A549 (cell line): ENCODE results near the gene NSD1. TPM values are rescaled to one million over a fixed set of nuclear protein-coding genes. Genes with fewer than 3 reads are reported as not detected.
A peak's percentile ranks its signal among the peaks of the same experiment; 100 is the strongest.

Experiments
- ATAC-seq, 2 experiments: fragments of 200-7000 bp in 1 of 2; fragments of >200 bp in 1 of 2; cut with Nextera tagmentation in 1 of 2; cut with Tn5 transposase in 1 of 2; 3 replicates each; pipeline versions ENCODE4 v1.8.0 to v1.9.1; 2018 to 2020; ENCODE audit warnings: mild to moderate bottlenecking in 1 of 2, moderate library complexity in 1 of 2
- CTCF ChIA-PET: fragments of 300-600 bp; sonication (Branson Sonifier 250); formaldehyde crosslinking; extraction: SDS; loops from one replicate; lab custom pipeline; 2021; ENCODE audit warnings: antibody characterized with exemption, inconsistent platforms; lab: Yijun Ruan, JAX
- POLR2A ChIA-PET: fragments of 350-600 bp; formaldehyde crosslinking; extraction: SDS; loops from one replicate; lab custom pipeline; 2021; ENCODE audit warnings: antibody characterized with exemption, inconsistent platforms; lab: Yijun Ruan, JAX
- DNase-seq, 2 experiments: peaks; one replicate each; pipeline versions ENCODE4 v3.0.0 to v3.0.0-alpha.2; 2011 to 2016; ENCODE audit warnings: low read depth in 1 of 2, low spot score in 1 of 2
- FAIRE-seq: peaks from 2 replicates; lab custom pipeline; 2011; peaks lifted over from hg19 to GRCh38; lab: Jason Lieb, UNC
- H3K27ac ChIP-seq, 2 experiments: fragments of >200 bp; sonication (Bioruptor Twin); formaldehyde crosslinking; 3 replicates each; pipeline ENCODE4 v1.5.1; 2016 to 2017
- H3K4me1 ChIP-seq: fragments of >200 bp; sonication (Bioruptor Twin); formaldehyde crosslinking; 3 replicates; pipeline ENCODE4 v1.6.1; 2016
- H3K4me2 ChIP-seq: fragments of >200 bp; sonication (Bioruptor Twin); formaldehyde crosslinking; 3 replicates; pipeline ENCODE4 v1.6.1; 2016
- H3K4me3 ChIP-seq: fragments of >200 bp; sonication (Bioruptor Twin); formaldehyde crosslinking; 3 replicates; pipeline ENCODE4 v1.5.1; 2016
- H3K9me3 ChIP-seq: fragments of >200 bp; sonication (Bioruptor Twin); formaldehyde crosslinking; 3 replicates; pipeline ENCODE4 v1.6.1; 2016
- BHLHE40 ChIP-seq: IDR thresholded peaks from 2 replicates; pipeline ENCODE4 v1.6.1; 2012; ENCODE audit warnings: low read depth, low read length, inconsistent platforms
- CHD2 ChIP-seq: fragments of 150-350 bp; IDR thresholded peaks from 2 replicates; pipeline ENCODE4 v1.6.1; 2014; ENCODE audit warnings: low read length; ENCODE audit not compliant: partially characterized antibody
- CTCF ChIP-seq: fragments of >200 bp; sonication (Bioruptor Twin); formaldehyde crosslinking; IDR thresholded peaks from 3 replicates; pipeline ENCODE4 v1.5.1; 2016
- EHMT2 ChIP-seq: fragments of 200-600 bp; sonication (generic); IDR thresholded peaks from 2 replicates; pipeline ENCODE4 v1.6.1; 2016; ENCODE audit warnings: antibody characterized with exemption, low read depth, mild to moderate bottlenecking, moderate library complexity
- ELK1 ChIP-seq: fragments of 150-350 bp; IDR thresholded peaks from 2 replicates; pipeline ENCODE4 v1.6.1; 2014; ENCODE audit warnings: low read depth, mild to moderate bottlenecking, low read length
- EP300 ChIP-seq, 2 experiments: fragments of >200 bp; sonication (Bioruptor Twin); formaldehyde crosslinking; IDR thresholded peaks; 2 replicates in 1 of 2; 3 replicates in 1 of 2; pipeline ENCODE4 v1.6.1; 2016 to 2017
- HDAC2 ChIP-seq: fragments of 200-600 bp; sonication (generic); IDR thresholded peaks from 2 replicates; pipeline ENCODE4 v1.6.1; 2016
- HOXB5 ChIP-seq: fragments of 250-450 bp; sonication (Bioruptor Pico); IDR thresholded peaks from 2 replicates; pipeline ENCODE4 v1.5.0; 2020; ENCODE audit warnings: mild to moderate bottlenecking, moderate library complexity
- JUN ChIP-seq, 2 experiments: fragments of >200 bp; sonication (Bioruptor Twin); formaldehyde crosslinking; IDR thresholded peaks; 2 replicates in 1 of 2; 3 replicates in 1 of 2; pipeline ENCODE4 v1.6.1; 2016 to 2017
- JUNB ChIP-seq: fragments of >200 bp; sonication (Bioruptor Twin); formaldehyde crosslinking; IDR thresholded peaks from 2 replicates; pipeline ENCODE4 v1.6.1; 2016
- MAX ChIP-seq: IDR thresholded peaks from 2 replicates; pipeline ENCODE4 v1.6.1; 2012
- MAZ ChIP-seq: fragments of 150-350 bp; IDR thresholded peaks from 2 replicates; pipeline ENCODE4 v1.6.1; 2014; ENCODE audit warnings: antibody characterized with exemption, low read depth, low read length, borderline replicate concordance
- NR3C1 ChIP-seq: fragments of >200 bp; sonication (Bioruptor Twin); formaldehyde crosslinking; IDR thresholded peaks from 3 replicates; pipeline ENCODE4 v1.6.1; 2017
- PBX3 ChIP-seq: IDR thresholded peaks from 2 replicates; pipeline ENCODE4 v1.6.1; 2012
- PHF8 ChIP-seq: fragments of 200-600 bp; sonication (generic); IDR thresholded peaks from 2 replicates; pipeline ENCODE4 v1.6.1; 2016; ENCODE audit warnings: low read depth, mild to moderate bottlenecking, antibody characterized with exemption, moderate library complexity, borderline replicate concordance
- POLR2A ChIP-seq: IDR thresholded peaks from 2 replicates; pipeline ENCODE4 v1.6.1; 2012; ENCODE audit warnings: mild to moderate bottlenecking, low read length
- REST ChIP-seq: fragments of 200-600 bp; sonication (generic); IDR thresholded peaks from 2 replicates; pipeline ENCODE4 v1.6.1; 2016; ENCODE audit warnings: antibody characterized with exemption, mild to moderate bottlenecking, moderate library complexity
- RFX5 ChIP-seq: fragments of 450-650 bp; IDR thresholded peaks from 2 replicates; pipeline ENCODE4 v1.7.1; 2014; ENCODE audit warnings: antibody characterized with exemption, mild to moderate bottlenecking, moderate library complexity
- USF2 ChIP-seq: fragments of 450-650 bp; IDR thresholded peaks from 2 replicates; pipeline ENCODE4 v1.6.1; 2014; ENCODE audit warnings: antibody characterized with exemption
- ZFP36 ChIP-seq: fragments of 450-650 bp; IDR thresholded peaks from 2 replicates; pipeline ENCODE4 v1.6.1; 2014; ENCODE audit warnings: borderline replicate concordance; ENCODE audit not compliant: partially characterized antibody
- ZNF302 ChIP-seq: fragments of 250-450 bp; sonication (Bioruptor Pico); IDR thresholded peaks from 2 replicates; pipeline ENCODE4 v1.9.0; 2021; ENCODE audit warnings: inconsistent platforms, mild to moderate bottlenecking, moderate library complexity
- WGBS: methylation state at CpG from one replicate; pipeline ENCODE4 v1.1.6; 2017; ENCODE audit errors: missing lambda C conversion rate; 5-methylcytosine and 5-hydroxymethylcytosine counted together
- polyA plus RNA-seq, 4 experiments: library from polyadenylated mRNA; depleted of rRNA in 3 of 4; stranded (reverse); fragments of >200 nt; fragmentation: RNase III in 1 of 4; extraction: RNeasy Plus Mini Kit Qiagen cat#74134 plus additional on column Dnase treatment in 1 of 4; gene quantifications; 2 replicates in 3 of 4; 3 replicates in 1 of 4; pipeline ENCODE4 v1.2.3, GENCODE V29; 2011 to 2017

The NSD1 gene
- polyA plus RNA-seq, 2 of the 4 experiments (the other 2 are of a cell fraction) = 16.3 to 38.2 TPM

GRCh38 chr5:177092178-177093081, 41.1 kb upstream of the NSD1 start (continued):
- TF ChIP-seq REST (no peak), EP300 (IDR thresholded peaks at IDR 0.05) (no peak), RFX5 (no peak), MAZ (no peak), BHLHE40 (no peak)

- CTCF ChIA-PET = interaction anchor here (2.0 to 5.7 kb wide), 3 partner anchors 12 to 22 kb away, joined by 9 to 57 read pairs (median 16); no protein-coding TSS in a partner anchor
- no peaks in the 10 kb centered on the region for H3K9me3 ChIP-seq
- no peak overlapping the region for H3K4me3 ChIP-seq
- no peak for ATAC-seq
- 0 out of 6 replicates have a peak overlapping the region, but pooled peaks of 1 of the 2 experiments have one; percentile 20 for H3K27ac ChIP-seq
- peaks cover 34% of the 10 kb centered on the region for H3K4me1 ChIP-seq
- TF ChIP-seq ZFP36 (no peak), POLR2A (no peak), ZNF302 (CRISPR knock-in tag) (no peak), NR3C1 (no peak), EHMT2 (no peak), PHF8 (no peak), PBX3 (no peak), USF2 (no peak), MAZ (no peak), RFX5 (no peak), HOXB5 (CRISPR knock-in tag) (no peak), JUNB (no peak), CTCF (no peak), CHD2 (no peak), HDAC2 (no peak), MAX (no peak), JUN (IDR thresholded peaks at IDR 0.05) (no peak), ELK1 (no peak)
- TF ChIP-seq, all 56 proteins: peak for 0
- WGBS = 93% methylated on average over 24 of the region's 40 CpGs
- DNase-seq = no peak
- no peak for FAIRE-seq
- POLR2A ChIA-PET = no interaction called here
- no peak overlapping the region for H3K4me2 ChIP-seq
These were observed 40.4 kb upstream of the NSD1 start for GRCh38 chr5:177093082-177093712.
